GM18907 (cell line): Measurements from ENCODE around the gene USB1.

Source experiments
- ATAC-seq: cut with Tn5 transposase; IDR thresholded peaks from one replicate; pipeline ENCODE4 v1.9.1; 2021; ENCODE audit warnings: mild to moderate bottlenecking, moderate library complexity; ENCODE audit not compliant: unreplicated experiment

Gene USB1

DNA sequence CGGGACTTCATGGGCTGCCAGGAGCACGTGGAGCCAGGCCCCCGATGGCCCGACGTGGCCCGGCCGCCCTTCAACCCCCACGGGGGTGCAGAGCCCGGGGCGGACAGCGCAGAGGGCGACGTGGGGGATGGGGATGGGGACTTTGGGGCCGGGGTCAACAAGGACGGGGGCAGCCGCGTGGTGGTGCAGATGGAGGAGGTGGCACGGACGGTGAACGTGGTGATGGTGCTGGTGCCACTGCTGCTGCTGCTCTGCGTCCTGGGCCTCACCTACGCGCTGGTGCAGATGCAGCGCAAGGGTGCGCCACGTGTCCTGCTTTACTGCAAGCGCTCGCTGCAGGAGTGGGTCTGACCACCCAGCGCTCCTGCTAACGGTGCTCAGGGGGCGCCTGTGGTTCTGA lies 43.9 kb downstream of the USB1 start:
- ATAC-seq: no peak

DNA sequence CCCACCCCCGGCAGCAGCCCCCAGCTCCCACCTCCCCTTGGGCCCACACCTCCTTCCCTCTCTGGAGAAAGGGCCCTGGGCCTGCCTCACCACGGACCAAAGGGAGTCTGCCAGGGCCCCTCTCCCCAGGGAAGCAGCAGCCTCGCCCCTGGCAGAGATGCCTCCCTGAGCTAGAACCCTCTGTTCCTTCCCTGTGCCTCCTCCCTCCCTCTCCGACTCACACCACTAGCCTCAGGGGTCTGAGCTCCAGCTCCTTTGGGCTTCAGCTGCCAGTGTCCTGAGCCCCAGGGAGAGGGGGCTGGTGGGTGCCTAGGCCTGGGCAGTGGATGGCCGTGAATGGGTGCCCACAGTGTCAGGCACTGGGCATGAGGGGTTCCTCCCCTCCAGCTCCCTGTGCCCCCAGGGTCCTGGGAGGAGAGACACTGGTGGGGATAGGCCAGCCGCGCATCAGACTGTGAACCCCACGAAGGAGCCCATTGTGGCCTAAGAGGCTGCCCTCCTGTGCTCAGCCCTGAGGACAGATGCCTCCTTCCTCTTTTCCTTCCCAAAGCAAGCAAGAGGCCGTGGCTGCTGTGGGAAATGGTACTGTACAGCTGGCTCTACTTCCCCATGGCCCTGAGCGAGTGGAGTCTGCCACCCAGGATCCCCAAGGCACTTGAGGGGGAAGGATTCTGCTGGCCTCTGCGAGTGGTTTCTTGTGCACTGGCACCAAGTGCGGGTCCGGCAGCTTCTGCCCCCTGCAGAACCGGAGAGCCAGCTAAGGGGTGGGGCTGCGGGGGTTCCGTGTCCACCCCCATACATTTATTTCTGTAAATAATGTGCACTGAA lies 45.1 kb downstream of the USB1 start:
- no peak for ATAC-seq

DNA sequence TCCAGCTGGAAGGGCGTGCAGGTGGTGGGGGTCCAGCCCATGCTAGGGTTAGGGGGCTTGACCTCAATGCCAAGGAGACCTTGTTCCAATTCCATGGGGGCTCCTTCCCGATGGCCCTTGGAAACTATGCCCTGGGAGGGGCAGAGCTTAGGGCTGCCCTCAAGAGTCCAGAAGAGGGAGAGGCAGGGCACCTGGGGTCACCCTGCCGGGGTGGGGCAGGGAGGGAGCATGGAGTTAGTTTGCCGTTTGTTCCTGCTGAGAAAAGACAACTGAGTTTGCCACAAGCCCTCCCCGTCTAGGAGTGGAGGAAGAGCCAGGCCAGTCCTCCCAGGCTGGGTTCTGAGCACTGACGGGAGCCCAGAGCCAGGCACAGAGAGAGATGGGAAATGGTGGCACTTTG lies 45.7 kb downstream of the USB1 start:
- ATAC-seq: no peak

DNA sequence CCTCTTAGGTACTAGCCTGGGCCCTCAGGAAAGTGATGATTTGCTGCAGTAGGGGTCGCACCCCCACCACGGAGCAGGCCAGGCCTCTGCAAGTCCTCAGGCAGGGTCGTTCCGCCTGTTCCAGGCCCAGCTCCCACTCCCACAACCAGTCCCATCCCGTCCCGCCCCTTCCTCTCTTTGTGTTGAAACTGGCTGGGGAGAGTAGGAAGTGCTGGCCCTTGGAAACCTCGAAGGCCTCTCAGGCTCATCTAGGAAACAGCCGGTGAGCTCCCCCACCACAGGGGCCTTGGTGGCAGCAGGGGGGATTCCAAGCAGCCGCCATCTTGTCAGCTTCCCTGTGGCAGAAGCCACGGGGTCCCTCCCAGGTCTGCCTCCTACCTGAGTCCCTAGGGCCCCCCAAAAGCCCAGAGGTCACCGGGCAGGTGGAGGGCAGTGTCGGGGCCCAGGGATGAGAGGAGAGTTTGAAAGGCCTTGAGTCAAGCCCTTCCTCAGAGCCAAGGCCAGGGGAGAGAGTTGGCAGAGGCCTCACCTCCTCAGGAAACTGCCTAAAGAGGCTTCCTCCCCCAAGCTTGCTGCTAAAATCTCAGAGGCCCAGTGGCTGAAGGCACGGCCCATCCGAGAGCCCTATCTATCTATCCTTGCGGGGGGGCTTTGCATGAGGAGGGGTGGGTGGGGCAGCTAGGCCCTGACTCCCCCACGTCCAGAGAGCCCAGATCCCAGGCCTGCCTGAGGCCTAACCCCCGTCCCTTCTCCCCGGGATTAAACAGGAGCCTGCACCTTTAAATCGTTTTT lies 46.5 kb downstream of the USB1 start:
- no peak for ATAC-seq

DNA sequence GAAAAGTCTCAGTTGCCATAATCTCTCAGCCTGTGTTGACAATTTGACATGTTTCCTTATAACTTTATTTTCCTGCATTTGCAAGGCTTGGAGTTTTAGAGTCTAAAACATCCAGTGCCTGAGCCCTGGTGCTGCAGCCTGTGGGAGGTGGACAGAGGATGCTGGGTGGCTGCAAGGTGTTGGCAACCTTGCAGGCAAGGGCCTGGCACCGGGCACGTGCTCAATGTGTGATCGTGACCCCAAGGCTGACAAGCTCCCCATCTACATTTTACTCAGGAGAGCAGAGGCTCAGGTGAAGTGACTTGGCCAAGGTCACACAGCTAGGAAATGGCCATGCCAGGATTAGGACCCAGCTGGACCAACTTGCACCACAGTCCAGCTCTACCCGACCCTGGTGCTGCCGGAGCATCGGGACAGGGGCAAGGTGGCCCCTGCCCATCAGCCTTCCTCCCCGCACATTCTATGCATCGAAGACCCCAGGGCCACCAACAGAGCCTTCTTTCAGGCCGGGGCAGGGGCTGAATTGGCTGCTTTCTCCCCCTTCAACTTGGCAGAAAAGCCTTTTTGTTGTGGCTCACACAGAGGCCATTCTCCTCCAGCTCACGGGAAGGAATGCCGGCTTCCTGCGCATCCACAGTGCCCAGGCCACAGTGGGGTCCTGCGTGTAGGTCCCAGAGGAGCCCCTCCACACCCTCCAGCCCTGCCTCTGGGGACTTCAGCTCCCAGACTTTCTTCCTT lies 47.5 kb downstream of the USB1 start:
- no peak for ATAC-seq

DNA sequence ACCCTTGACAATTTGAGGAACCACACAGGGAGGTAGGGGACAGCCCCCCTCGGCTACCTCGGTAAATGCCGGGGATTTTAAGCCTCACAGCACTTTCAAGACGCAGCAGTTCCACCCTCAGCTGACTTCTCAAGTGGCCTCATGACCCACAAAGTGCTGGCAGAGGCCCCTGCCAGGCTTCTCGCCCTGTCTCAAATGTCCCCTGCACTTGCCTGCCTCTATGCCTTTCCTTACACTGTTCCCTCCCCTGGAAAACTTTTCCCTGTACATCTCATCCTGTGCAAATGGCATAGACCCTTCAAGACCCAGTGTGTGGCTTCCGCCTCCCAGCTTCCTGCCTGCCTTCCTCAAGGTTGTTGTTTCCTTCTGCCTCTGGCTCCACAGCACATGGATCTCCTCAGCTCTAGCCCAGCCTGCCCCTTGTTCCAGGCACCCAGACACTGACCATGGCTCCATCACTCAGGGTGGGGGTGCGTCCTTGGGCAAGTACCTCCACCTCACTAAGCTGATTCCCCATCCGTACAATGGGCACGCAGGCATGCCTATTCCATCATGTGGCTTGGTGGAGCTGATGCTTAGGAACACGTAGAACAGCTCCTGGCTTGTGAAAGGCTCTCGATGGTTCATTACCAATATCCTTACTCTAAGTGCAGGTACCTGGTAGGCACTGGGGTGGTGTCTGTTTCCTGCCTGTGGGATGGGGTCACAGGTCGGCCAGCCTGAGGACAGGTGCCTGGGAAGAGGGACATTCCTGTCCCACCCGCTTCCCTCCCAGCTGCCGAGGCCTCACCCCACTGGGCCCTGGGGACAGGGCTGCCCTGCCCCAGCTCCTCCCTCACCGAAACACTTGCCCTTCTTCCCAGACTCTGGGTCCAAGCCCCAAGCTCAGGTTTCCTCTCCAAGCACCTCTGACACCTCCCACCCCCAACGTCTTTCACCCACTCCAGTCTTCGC lies 48.3 kb downstream of the USB1 start:
- no peak for ATAC-seq

DNA sequence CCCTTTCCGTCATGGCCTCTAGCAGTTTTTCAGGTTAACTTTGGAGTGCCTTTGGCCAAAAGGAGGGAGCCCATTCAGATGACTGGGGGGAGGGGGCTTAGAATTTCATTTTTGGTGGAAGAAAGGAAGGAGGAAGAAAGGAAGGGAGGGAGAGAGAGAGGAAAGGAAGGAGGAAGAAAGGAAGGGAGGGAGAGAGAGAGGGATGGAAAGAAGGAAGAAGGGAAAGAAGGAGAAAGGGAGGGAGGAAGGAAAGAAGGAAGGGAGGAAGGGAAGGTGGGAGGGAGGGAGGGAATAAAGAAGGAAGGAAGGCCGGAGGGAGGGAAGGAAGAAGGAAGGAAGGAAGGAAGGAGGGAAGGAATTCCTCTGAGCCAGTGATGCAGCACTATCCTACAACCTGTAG lies 50.1 kb downstream of the USB1 start:
- no peak for ATAC-seq

DNA sequence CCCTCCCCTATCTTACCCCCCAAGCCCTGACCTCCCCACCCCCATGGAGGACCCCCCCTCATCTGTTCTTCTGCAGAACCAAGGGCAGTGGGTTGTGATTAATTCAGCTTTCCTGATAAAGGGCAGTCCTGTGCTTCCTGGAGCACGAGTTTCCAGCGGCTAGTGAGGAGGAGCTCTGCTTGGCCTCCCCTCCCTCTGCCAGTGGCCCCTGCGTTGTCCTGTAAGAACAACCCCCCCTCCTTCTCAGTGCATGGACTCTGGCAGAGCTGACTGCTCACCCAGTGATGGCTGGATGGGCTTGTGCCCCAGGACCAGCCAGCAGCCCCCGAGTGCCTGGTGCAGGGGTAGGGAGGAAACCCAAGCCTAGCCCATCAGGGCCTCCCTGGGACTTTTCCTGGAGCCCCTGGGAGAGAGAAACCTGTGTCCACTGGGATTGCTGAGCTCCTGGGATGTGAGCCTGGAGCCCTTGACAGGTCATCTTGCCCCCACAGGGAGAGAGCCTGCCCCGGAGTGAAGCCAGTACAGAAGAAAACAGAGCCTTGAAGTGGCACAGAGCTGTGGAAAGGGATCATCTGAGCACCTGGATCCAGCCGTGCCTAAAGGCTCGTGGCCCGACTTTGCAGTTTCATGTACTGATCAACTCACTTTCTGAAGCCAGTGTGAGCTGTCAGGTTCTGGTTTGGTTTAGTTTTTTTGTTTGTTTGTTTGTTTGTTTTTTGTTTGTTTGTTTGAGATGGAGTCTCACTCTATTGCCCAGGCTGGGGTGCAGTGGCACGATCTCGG lies 50.8 kb downstream of the USB1 start:
- ATAC-seq: no peak

DNA sequence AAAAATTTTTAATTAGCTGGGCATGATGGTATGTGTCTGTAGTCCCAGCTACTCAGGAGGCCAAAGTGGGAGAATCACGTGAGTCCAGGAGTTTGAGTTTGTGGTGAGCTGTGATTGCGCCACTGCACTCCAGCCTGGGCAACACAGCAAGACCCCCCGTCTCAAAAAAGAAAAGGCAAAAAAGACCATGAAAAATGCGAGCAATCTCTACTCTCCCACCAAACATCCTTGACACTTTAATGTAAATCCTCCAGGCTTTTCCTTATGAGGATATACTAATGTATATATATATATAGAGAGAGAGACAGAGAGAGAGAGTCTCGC lies 52.4 kb downstream of the USB1 start:
- no peak for ATAC-seq

DNA sequence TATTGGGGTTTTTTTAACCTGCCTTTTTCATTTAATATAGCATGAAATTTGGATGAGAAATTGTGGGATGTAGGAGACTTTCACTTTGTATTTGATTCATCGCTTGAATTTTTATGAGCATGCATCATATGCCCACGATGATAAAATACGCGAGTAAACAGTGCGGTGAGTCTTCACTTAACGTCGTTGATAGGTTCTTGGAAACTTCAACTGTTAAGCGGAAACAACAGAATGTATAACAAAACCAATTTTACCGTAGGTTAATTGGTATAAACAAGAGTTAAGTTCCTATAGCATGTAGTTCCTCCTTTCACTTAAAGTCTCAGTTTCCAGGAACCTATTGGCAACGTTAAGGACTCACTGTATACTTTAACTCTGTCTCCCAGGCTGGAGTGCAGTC lies 53.1 kb downstream of the USB1 start:
- no peak for ATAC-seq

DNA sequence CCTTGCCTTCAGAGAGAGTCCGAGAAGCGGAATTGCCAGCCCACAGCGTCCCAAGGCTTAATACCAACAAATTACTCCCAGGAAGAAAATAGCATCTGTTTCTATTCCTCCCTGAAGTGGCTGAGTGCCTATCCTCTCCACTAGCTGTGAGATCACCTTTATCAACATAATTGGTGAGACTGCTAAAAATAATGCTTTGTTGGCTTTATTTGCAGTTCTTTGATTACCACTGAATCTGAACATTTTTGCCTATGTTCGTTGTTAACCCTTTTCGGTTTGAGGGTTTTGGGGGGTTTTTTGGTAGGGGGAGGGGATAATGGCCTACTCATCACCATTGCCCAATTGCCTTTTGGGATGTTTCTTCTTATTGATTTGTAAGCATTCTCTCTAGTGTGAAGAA lies 55.4 kb downstream of the USB1 start:
- no peak for ATAC-seq

DNA sequence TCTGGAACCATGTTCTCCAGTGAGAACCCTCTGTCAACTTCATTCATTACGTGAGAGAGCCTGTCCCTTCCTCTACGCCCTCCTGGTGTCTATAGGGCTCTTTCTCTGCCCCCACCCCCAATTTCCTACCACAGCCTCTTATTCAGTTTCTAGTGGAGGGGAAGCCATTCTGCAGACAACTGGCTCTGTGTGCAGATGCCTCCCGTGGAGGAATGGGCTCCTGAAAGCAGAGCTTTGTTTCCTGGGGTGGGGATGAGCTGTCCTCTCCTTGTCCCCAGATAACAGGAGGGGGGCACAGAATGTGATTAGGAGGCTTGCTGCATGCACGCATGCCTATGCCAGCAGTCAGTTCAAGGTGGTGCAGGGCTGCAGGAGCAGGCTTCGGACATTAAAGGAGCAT lies 55.9 kb downstream of the USB1 start:
- ATAC-seq: no peak

DNA sequence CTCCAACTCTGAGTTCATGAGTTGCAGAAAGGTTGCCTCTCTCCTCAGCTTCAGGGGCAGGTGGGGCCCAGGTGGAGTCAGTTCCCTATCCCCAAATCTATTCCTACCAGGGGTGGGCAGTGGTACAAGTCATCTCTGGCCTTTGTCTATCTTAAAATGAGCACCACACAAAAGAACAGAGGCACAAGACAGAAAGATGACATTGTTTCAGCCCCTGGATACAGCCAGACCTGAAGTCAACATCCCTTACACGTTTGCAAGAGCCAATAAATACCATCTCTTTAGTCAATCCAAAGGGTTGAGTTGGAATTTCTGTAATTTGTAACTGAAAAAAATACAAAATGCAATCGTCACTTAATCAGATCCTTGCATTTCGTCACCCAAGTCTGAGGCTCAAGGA lies 56.6 kb downstream of the USB1 start:
- no peak for ATAC-seq

DNA sequence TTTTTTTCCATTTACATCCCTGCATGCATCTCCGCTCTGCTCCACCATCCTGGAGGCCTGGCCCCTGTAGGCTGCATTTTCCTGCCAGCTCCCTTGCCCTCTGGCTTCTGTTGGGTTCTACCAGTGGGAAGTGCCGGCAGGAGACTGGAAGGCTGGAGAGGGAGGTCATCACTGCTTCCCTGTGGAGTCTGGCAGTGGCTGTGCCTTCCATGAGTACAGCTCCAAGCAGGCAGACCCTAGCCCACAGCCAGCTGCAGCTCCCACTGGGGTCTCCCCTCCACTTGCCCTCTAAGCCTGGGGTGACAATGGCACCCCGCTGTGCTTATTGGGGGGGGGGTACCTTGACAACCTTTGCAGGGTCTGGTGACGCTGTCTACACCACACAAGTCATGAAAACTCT lies 61.6 kb downstream of the USB1 start:
- no peak for ATAC-seq

DNA sequence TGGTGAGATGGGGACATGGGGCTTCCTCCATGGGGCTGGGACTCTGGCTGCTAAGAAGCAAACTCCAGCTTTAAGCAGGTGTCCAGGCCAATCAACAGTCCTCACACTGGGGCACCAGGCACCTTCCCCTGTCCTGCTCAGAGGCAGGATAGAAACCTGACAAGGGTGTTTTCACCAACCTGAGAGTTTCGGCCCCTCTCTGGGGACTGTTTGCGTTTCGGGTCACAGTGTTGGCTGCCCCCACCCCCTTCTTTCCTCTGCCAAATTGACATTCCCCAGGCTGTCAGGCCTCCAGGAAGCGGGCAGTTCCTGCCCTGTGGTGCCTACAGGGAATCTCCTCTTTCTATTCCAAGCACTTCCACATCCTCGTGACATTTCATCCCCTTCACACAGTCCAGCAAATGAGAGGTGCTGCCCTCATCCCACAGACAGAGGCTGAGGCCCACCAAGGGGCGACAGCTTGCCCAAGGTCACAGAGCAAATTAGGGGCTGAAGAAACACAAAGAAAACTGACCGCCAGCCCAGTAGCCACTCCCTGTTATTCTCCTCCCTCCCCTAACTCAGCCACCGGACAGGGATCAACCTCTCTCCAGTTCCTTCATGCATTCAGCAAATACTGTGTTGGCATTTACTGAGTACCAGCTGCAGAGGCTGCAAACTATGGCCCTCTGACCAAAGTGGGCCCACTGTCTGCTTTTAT lies 62.3 kb downstream of the USB1 start:
- ATAC-seq: no peak

DNA sequence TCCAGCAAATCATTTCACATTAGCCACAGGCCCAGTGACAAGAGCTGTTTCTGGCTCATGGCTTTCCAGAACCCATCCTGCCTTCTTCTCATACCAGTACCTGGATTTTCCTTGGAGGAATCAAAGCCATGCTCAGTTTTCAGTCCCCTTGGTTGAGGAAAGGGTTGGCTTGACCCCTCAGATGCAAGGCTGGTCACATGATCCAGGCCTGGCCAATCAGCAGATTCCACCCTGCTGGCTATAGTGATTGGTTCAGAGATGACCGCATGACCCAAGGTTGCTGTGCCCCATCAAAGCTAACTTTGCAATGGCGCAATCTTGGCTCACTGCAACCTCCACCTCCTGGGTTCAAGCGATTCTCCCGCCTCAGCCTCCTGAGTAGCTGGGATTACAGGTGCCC lies 69.4 kb downstream of the USB1 start:
- no peak for ATAC-seq
